ENCODE measurements around the gene KCNJ5. TPM values are rescaled to one million over a fixed set of nuclear protein-coding genes. Genes with fewer than 3 reads are reported as not detected.

The KCNJ5 gene
- total and polyA plus RNA-seq, 10 of the 15 experiments (the other 5 are each of a cell fraction or from before 2014, with no cell fraction given), result 0.03 TPM; not detected in 8

DNA sequence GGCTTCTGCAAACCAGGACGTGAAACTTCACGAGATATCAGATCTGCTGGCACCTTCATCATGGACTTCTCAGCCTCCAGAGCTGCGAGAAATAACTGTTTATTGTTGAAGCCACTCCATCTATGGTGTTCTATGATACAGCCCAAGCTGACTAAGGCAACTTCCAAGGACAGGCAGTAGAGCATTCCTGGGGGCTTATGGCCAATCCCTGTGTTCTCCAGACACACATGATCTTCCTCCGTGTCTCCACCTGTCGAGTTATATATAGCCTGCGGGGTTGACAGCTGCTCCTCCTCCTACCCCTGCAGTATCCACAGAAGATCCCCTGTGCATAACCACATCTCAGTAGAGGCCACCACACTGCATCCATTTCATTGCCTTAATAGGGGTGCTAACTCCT lies 40.5 kb downstream of the KCNJ5 start:
- H3K27me3 ChIP-seq (replicated peaks in 1 of 2; ENCODE audit: control insufficient read depth in 2 of 2, insufficient read depth in 2 of 2, low read length in 1 of 2), result no peaks in the 10 kb centered on the region
- H3K9ac ChIP-seq (ENCODE audit: control insufficient read depth, insufficient read depth, low read length), result no peak overlapping the region
- CTCF ChIA-PET, result interaction anchor here (0.6 to 0.7 kb wide), 2 partner anchors 17 to 25 kb away, joined by 3 read pairs; no protein-coding TSS in a partner anchor
- intact Hi-C loops (cut with micrococcal nuclease; ENCODE audit: unreplicated experiment) (no loop called here), in situ Hi-C loops (cut with MboI) (no loop called here)
- no peak overlapping the region for H3K27ac ChIP-seq (ENCODE audit: control insufficient read depth, insufficient read depth)
- H3K9me3 ChIP-seq (replicated peaks; ENCODE audit: control insufficient read depth, insufficient read depth, low read length), result no peaks in the 10 kb centered on the region
- SMC1A ChIA-PET (ENCODE audit: uncharacterized antibody, unreplicated experiment), result no interaction called here
- FAIRE-seq (no peak), ATAC-seq (no peak), DNase-seq (ENCODE audit: low read depth, low spot score) (no peak)
- H2AFZ ChIP-seq (ENCODE audit: control insufficient read depth, low read depth, low read length), result no peak overlapping the region
- H4K20me1 ChIP-seq (ENCODE audit: control insufficient read depth, insufficient read depth), result no peaks in the 10 kb centered on the region
- RAD21 ChIA-PET (ENCODE audit: unreplicated experiment), result no interaction called here
- TF ChIP-seq ZNF24 (IDR thresholded peaks at IDR 0.05), result no peak
- no peak for TF ChIP-seq ZNF217 (IDR thresholded peaks at IDR 0.05)
- TF ChIP-seq RELA (IDR thresholded peaks at IDR 0.05; ENCODE audit: borderline replicate concordance, partially characterized antibody), result no peak
- TF ChIP-seq MTA2 (IDR thresholded peaks at IDR 0.05; ENCODE audit: low read depth), result no peak
- TF ChIP-seq KAT2A (conservative IDR thresholded peaks at IDR 0.05; ENCODE audit: control insufficient read depth, low read depth, low read length), result no peak
- no peak for TF ChIP-seq BMI1 (IDR thresholded peaks at IDR 0.05; ENCODE audit: borderline replicate concordance)
- no peak for TF ChIP-seq FOS (IDR thresholded peaks at IDR 0.05; ENCODE audit: borderline replicate concordance, extremely low read depth, insufficient read length)
- POLR2A ChIA-PET, result no interaction called here
- BruUV-seq (replicated peaks), result no TSS peak
- no peak overlapping the region for H3K4me2 ChIP-seq (ENCODE audit: control insufficient read depth, insufficient read depth)
- H3K36me3 ChIP-seq (ENCODE audit: control insufficient read depth in 2 of 2, insufficient read depth in 2 of 2, low read length in 1 of 2), result no peaks in the 10 kb centered on the region
- no peaks in the 10 kb centered on the region for H3K79me2 ChIP-seq (ENCODE audit: control insufficient read depth, insufficient read depth, low read length)
- H3K4me1 ChIP-seq (ENCODE audit: control insufficient read depth, insufficient read depth, low read length), result peaks cover 5% of the 10 kb centered on the region
- H3K4me3 ChIP-seq, result no peak overlapping the region
- 40% methylated on average over 6 of the region's 6 CpGs for WGBS (ENCODE audit: insufficient coverage, insufficient replicate concordance, low lambda C conversion rate, missing lambda C conversion rate)

- no peak for DNase-seq (ENCODE audit: low read depth, low spot score)
- Histone ChIP-seq H3K4me1 (ENCODE audit: control insufficient read depth, insufficient read depth, low read length) (peaks cover 5% of the 10 kb centered on the region), H3K4me2 (ENCODE audit: control insufficient read depth, insufficient read depth) (no peak overlapping the region), H3K4me3 (no peak overlapping the region), H3K27ac (ENCODE audit: control insufficient read depth, insufficient read depth) (no peak overlapping the region), H2AFZ (ENCODE audit: control insufficient read depth, low read depth, low read length) (no peak overlapping the region), H3K79me2 (ENCODE audit: control insufficient read depth, insufficient read depth, low read length) (no peaks in the 10 kb centered on the region), H3K36me3 (ENCODE audit: control insufficient read depth in 2 of 2, insufficient read depth in 2 of 2, low read length in 1 of 2) (no peaks in the 10 kb centered on the region), H3K9me3 (replicated peaks; ENCODE audit: control insufficient read depth, insufficient read depth, low read length) (no peaks in the 10 kb centered on the region), H3K27me3 (replicated peaks in 1 of 2; ENCODE audit: control insufficient read depth in 2 of 2, insufficient read depth in 2 of 2, low read length in 1 of 2) (no peaks in the 10 kb centered on the region; a peak in 1 of 4 replicates), H3K9ac (ENCODE audit: control insufficient read depth, insufficient read depth, low read length) (no peak overlapping the region), H4K20me1 (ENCODE audit: control insufficient read depth, insufficient read depth) (no peaks in the 10 kb centered on the region)
- no peak for FAIRE-seq
- no TSS peak for BruUV-seq (replicated peaks)
- in situ Hi-C loops (cut with MboI) (no loop called here), intact Hi-C loops (cut with micrococcal nuclease; ENCODE audit: unreplicated experiment) (no loop called here)
- ChIA-PET POLR2A (no interaction called here), RAD21 (ENCODE audit: unreplicated experiment) (interaction anchor here (1.3 kb wide), 1 partner anchor 48 kb away, joined by 3 read pairs; no protein-coding TSS in a partner anchor), SMC1A (ENCODE audit: uncharacterized antibody, unreplicated experiment) (interaction anchor here (1.7 kb wide), 1 partner anchor 15 kb away, joined by 4 read pairs; no protein-coding TSS in a partner anchor), CTCF (interaction anchor here (0.9 kb wide), 1 partner anchor 47 kb away, joined by 3 read pairs; no protein-coding TSS in a partner anchor)
- no peak for ATAC-seq
- 31% methylated on average over 7 of the region's 7 CpGs for WGBS (ENCODE audit: insufficient coverage, insufficient replicate concordance, low lambda C conversion rate, missing lambda C conversion rate)
- TF ChIP-seq REST (IDR thresholded peaks at IDR 0.05; ENCODE audit: low read depth, low read length) (no peak), CHD2 (IDR thresholded peaks at IDR 0.05; ENCODE audit: borderline replicate concordance, low read depth, low read length) (no peak), NFXL1 (IDR thresholded peaks at IDR 0.05; ENCODE audit: borderline replicate concordance) (no peak), NFYA (IDR thresholded peaks at IDR 0.05; ENCODE audit: borderline replicate concordance, low read depth, low read length) (no peak), NFIC (IDR thresholded peaks at IDR 0.05; ENCODE audit: low read depth, low read length) (no peak)
- TF ChIP-seq, protein P1, sequence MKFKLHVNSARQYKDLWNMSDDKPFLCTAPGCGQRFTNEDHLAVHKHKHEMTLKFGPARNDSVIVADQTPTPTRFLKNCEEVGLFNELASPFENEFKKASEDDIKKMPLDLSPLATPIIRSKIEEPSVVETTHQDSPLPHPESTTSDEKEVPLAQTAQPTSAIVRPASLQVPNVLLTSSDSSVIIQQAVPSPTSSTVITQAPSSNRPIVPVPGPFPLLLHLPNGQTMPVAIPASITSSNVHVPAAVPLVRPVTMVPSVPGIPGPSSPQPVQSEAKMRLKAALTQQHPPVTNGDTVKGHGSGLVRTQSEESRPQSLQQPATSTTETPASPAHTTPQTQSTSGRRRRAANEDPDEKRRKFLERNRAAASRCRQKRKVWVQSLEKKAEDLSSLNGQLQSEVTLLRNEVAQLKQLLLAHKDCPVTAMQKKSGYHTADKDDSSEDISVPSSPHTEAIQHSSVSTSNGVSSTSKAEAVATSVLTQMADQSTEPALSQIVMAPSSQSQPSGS (IDR thresholded peaks at IDR 0.05; ENCODE audit: low read length), result no peak
Observed at GRCh38 chr11:128933481-128934178, 42.5 kb downstream of the KCNJ5 start.
